ENCODE data around the gene MICOS13.
"Not testable (repeated sequence)": the region's sequence is repeated elsewhere in the genome, so short reads cannot be mapped to it uniquely, and the experiment has no call there.

The MICOS13 gene
- total RNA-seq: 17.1 to 41.5 (median 21.0) reads per million in 4 experiments

- DNase-seq: peak; percentile 98
Observed at GRCh38 chr19:5680437-5681368, at the start of gene MICOS13, which contains the start of gene HSD11B1L. Gene MICOS13, minus strand, starts transcription at chr19:5680516. Its CDS starts 30 bp downstream, at chr19:5680486. Gene HSD11B1L, plus strand, starts transcription at chr19:5681027. Its CDS starts 3,806 bp downstream, at chr19:5684833.

- DNase-seq: no peak
Observed at GRCh38 chr19:5727453-5728050, 47.2 kb upstream of the MICOS13 start.

GRCh38 chr19:5719961-5720790, 39.9 kb upstream of the MICOS13 start, which contains the start of the genes CATSPERD and LONP1:
Gene CATSPERD, plus strand, starts transcription at chr19:5720637. Its CDS starts 101 bp downstream, at chr19:5720738.
Gene LONP1, minus strand, starts transcription at chr19:5720146. Its CDS starts 14 bp downstream, at chr19:5720132.
- peak; percentile 96 for DNase-seq

GRCh38 chr19:5719274-5719960, 39.1 kb upstream of the MICOS13 start:
- no peak for DNase-seq

GRCh38 chr19:5718579-5719273, 38.4 kb upstream of the MICOS13 start:
- no peak for DNase-seq

- DNase-seq: no peak
Observed at GRCh38 chr19:5718037-5718578, 37.8 kb upstream of the MICOS13 start.

- no peak for DNase-seq
Observed at GRCh38 chr19:5717215-5717935, 37.1 kb upstream of the MICOS13 start.

GRCh38 chr19:5714816-5715215, 34.5 kb upstream of the MICOS13 start:
- no peak for DNase-seq

GRCh38 chr19:5713228-5713627, 32.9 kb upstream of the MICOS13 start:
- DNase-seq: no peak

GRCh38 chr19:5711713-5712161, 31.4 kb upstream of the MICOS13 start:
- DNase-seq: no peak

GRCh38 chr19:5711025-5711424, 30.7 kb upstream of the MICOS13 start:
- no peak for DNase-seq

- DNase-seq: no peak
Observed at GRCh38 chr19:5707576-5708575, 27.6 kb upstream of the MICOS13 start.

- no peak for DNase-seq
Observed at GRCh38 chr19:5706876-5707573, 26.7 kb upstream of the MICOS13 start.

- no peak for DNase-seq
Observed at GRCh38 chr19:5705552-5705951, 25.2 kb upstream of the MICOS13 start.

GRCh38 chr19:5703819-5704818, 23.8 kb upstream of the MICOS13 start:
- DNase-seq: no peak

GRCh38 chr19:5702053-5702410, 21.7 kb upstream of the MICOS13 start:
- DNase-seq: not testable (repeated sequence)

GRCh38 chr19:5700455-5701092, 20.3 kb upstream of the MICOS13 start:
- no peak for DNase-seq

All from effector CD8-positive, alpha-beta T cell (primary cell).